C4-2B (cell line): ENCODE data around the gene MC3R.
"Not testable (repeated sequence)": the region's sequence is repeated elsewhere in the genome, so short reads cannot be mapped to it uniquely, and the experiment has no call there.

Experiments
- CTCF ChIP-seq: fragments of 450-650 bp; conservative IDR thresholded peaks from 2 replicates; pipeline ENCODE4 v1.5.1; 2017; ENCODE audit warnings: mild to moderate bottlenecking
- ZFX ChIP-seq: fragments of 450-650 bp; IDR thresholded peaks from 2 replicates; pipeline ENCODE4 v1.6.1; 2017

GRCh38 chr20:56221186-56221585, 27.3 kb upstream of the MC3R start:
- not testable (repeated sequence) for TF ChIP-seq CTCF, ZFX
